HG02870 (cell line): Measurements from ENCODE around the gene CEACAM6.

Experiments
- ATAC-seq: cut with Tn5 transposase; IDR thresholded peaks from one replicate; pipeline ENCODE4 v1.9.1; 2021; ENCODE audit warnings: mild to moderate bottlenecking, moderate library complexity; ENCODE audit not compliant: unreplicated experiment

Gene CEACAM6

GRCh38 chr19:41795031-41795461, 39.7 kb downstream of the CEACAM6 start:
- peak; percentile 61 for ATAC-seq

- no peak for ATAC-seq
Observed at GRCh38 chr19:41796362-41796761, 41.0 kb downstream of the CEACAM6 start, which contains the start of gene CEACAM3. Gene CEACAM3 (plus strand): TSS chr19:41796587. CDS start chr19:41796678, 91 bp downstream.

GRCh38 chr19:41796901-41797300, 41.6 kb downstream of the CEACAM6 start:
- no peak for ATAC-seq

- no peak for ATAC-seq
Observed at GRCh38 chr19:41799444-41800000, 44.2 kb downstream of the CEACAM6 start.

- no peak for ATAC-seq
Observed at GRCh38 chr19:41801031-41801430, 45.7 kb downstream of the CEACAM6 start.

GRCh38 chr19:41801792-41802211, 46.5 kb downstream of the CEACAM6 start:
- ATAC-seq, result no peak

GRCh38 chr19:41802770-41803169, 47.4 kb downstream of the CEACAM6 start:
- ATAC-seq, result no peak

- ATAC-seq, result no peak
Observed at GRCh38 chr19:41804336-41804735, 49.0 kb downstream of the CEACAM6 start.

GRCh38 chr19:41807176-41807575, 51.8 kb downstream of the CEACAM6 start:
- ATAC-seq, result no peak

- no peak for ATAC-seq
Observed at GRCh38 chr19:41808663-41809566, 53.6 kb downstream of the CEACAM6 start.

- no peak for ATAC-seq
Observed at GRCh38 chr19:41810301-41810700, 55.0 kb downstream of the CEACAM6 start.

GRCh38 chr19:41811036-41811435, 55.7 kb downstream of the CEACAM6 start:
- ATAC-seq, result no peak

- no peak for ATAC-seq
Observed at GRCh38 chr19:41811981-41812380, 56.7 kb downstream of the CEACAM6 start.

GRCh38 chr19:41813911-41814310, 58.6 kb downstream of the CEACAM6 start:
- no peak for ATAC-seq

GRCh38 chr19:41815301-41815700, 60.0 kb downstream of the CEACAM6 start:
- ATAC-seq, result no peak

GRCh38 chr19:41816761-41817160, 61.4 kb downstream of the CEACAM6 start:
- ATAC-seq, result no peak

GRCh38 chr19:41821003-41821735, 65.8 kb downstream of the CEACAM6 start:
- no peak for ATAC-seq
